WTC11 (cell line): ENCODE data around the gene TUBGCP6. TPM values are rescaled to one million over a fixed set of nuclear protein-coding genes. Genes with fewer than 3 reads are reported as not detected.
A peak's percentile ranks its signal among the peaks of the same experiment; 100 is the strongest.

Experiments used
- ATAC-seq: fragments of 200-7000 bp; cut with Tn5 transposase; 2 replicates; pipeline ENCODE4 v1.10.0; 2021; ENCODE audit warnings: mild to moderate bottlenecking, moderate library complexity
- CTCF ChIA-PET: fragments of 300-600 bp; sonication (Branson Sonifier 250); formaldehyde crosslinking; loops from one replicate; lab custom pipeline; 2021; ENCODE audit warnings: antibody characterized with exemption; lab: Charles Lee
- POLR2A ChIA-PET: fragments of 350-600 bp; sonication (Branson Sonifier 250); formaldehyde crosslinking; loops from one replicate; lab custom pipeline; 2021; ENCODE audit warnings: antibody characterized with exemption; lab: Charles Lee
- DNase-seq: peaks from one replicate; pipeline ENCODE4 v3.0.0; 2021; ENCODE audit warnings: low spot score
- H3K27ac Mint-ChIP-seq: 2 replicates; pipeline ENCODE4 v1.8.0; 2021; ENCODE audit warnings: mixed read lengths
- H3K27me3 Mint-ChIP-seq: 2 replicates; pipeline ENCODE4 v1.8.0; 2021; ENCODE audit warnings: low read depth, mild to moderate bottlenecking, moderate library complexity, mixed read lengths
- H3K36me3 Mint-ChIP-seq: 2 replicates; pipeline ENCODE4 v1.8.0; 2021; ENCODE audit warnings: mixed read lengths
- H3K4me1 Mint-ChIP-seq: 2 replicates; pipeline ENCODE4 v1.8.0; 2022; ENCODE audit warnings: mixed read lengths
- H3K4me3 Mint-ChIP-seq: 2 replicates; pipeline ENCODE4 v1.8.0; 2021; ENCODE audit warnings: mild to moderate bottlenecking, moderate library complexity, mixed read lengths
- H3K9me3 Mint-ChIP-seq: 2 replicates; pipeline ENCODE4 v1.8.0; 2021; ENCODE audit warnings: mixed read lengths
- ATF2 ChIP-seq: sonication (generic); formaldehyde crosslinking; IDR thresholded peaks from 2 replicates; pipeline ENCODE4 v1.8.1; 2022; ENCODE audit warnings: low read depth, missing genetic modification reagents, borderline replicate concordance
- CBFB ChIP-seq: sonication (generic); formaldehyde crosslinking; IDR thresholded peaks from 2 replicates; pipeline ENCODE4 v1.8.1; 2022; ENCODE audit warnings: mild to moderate bottlenecking, low read depth, missing genetic modification reagents
- CDX4 ChIP-seq: fragments of 250-450 bp; sonication (Bioruptor Pico); IDR thresholded peaks from 2 replicates; pipeline ENCODE4 v1.9.0; 2021; ENCODE audit warnings: moderate library complexity, mild to moderate bottlenecking, inconsistent platforms, borderline replicate concordance
- CREB1 ChIP-seq: sonication (generic); formaldehyde crosslinking; IDR thresholded peaks from 2 replicates; pipeline ENCODE4 v1.8.0; 2023; ENCODE audit warnings: mild to moderate bottlenecking, missing genetic modification reagents
- E2F5 ChIP-seq: sonication (generic); formaldehyde crosslinking; IDR thresholded peaks from 2 replicates; pipeline ENCODE4 v1.8.1; 2022; ENCODE audit warnings: mild to moderate bottlenecking, moderate library complexity, missing genetic modification reagents
- ERG ChIP-seq: fragments of 250-450 bp; sonication (Bioruptor Pico); IDR thresholded peaks from 2 replicates; pipeline ENCODE4 v1.8.0; 2021; ENCODE audit warnings: mild to moderate bottlenecking
- ETV6 ChIP-seq: sonication (generic); formaldehyde crosslinking; IDR thresholded peaks from 2 replicates; pipeline ENCODE4 v1.8.1; 2022; ENCODE audit warnings: mild to moderate bottlenecking, missing genetic modification reagents
- FOXJ3 ChIP-seq: sonication (generic); formaldehyde crosslinking; IDR thresholded peaks from 2 replicates; pipeline ENCODE4 v1.9.0; 2021; ENCODE audit warnings: missing genetic modification reagents, mild to moderate bottlenecking, borderline replicate concordance
- HMGA2 ChIP-seq: fragments of 250-450 bp; sonication (Bioruptor Pico); IDR thresholded peaks from 2 replicates; pipeline ENCODE4 v1.4.0; 2021; ENCODE audit warnings: mild to moderate bottlenecking, moderate library complexity
- JAZF1 ChIP-seq: fragments of 250-450 bp; sonication (Bioruptor Pico); IDR thresholded peaks from 2 replicates; pipeline ENCODE4 v1.9.0; 2021; ENCODE audit warnings: moderate library complexity, mild to moderate bottlenecking, inconsistent platforms
- MXD4 ChIP-seq: fragments of 250-450 bp; sonication (Bioruptor Pico); IDR thresholded peaks from 2 replicates; pipeline ENCODE4 v1.8.0; 2021; ENCODE audit warnings: mild to moderate bottlenecking, moderate library complexity, borderline replicate concordance
- MYBL2 ChIP-seq: sonication (generic); formaldehyde crosslinking; IDR thresholded peaks from 2 replicates; pipeline ENCODE4 v1.8.1; 2023; ENCODE audit warnings: mild to moderate bottlenecking, moderate library complexity, missing genetic modification reagents
- OVOL2 ChIP-seq: fragments of 250-450 bp; sonication (Bioruptor Pico); IDR thresholded peaks from 2 replicates; pipeline ENCODE4 v1.9.0; 2021; ENCODE audit warnings: mild to moderate bottlenecking, borderline replicate concordance
- PREB ChIP-seq: sonication (generic); formaldehyde crosslinking; IDR thresholded peaks from 2 replicates; pipeline ENCODE4 v1.8.1; 2022; ENCODE audit warnings: mild to moderate bottlenecking, missing genetic modification reagents, moderate library complexity, borderline replicate concordance
- RELA ChIP-seq: sonication (generic); formaldehyde crosslinking; IDR thresholded peaks from 2 replicates; pipeline ENCODE4 v1.8.1; 2022; ENCODE audit warnings: missing genetic modification reagents, mild to moderate bottlenecking, borderline replicate concordance
- USF2 ChIP-seq: sonication (generic); formaldehyde crosslinking; IDR thresholded peaks from 2 replicates; pipeline ENCODE4 v1.8.1; 2023; ENCODE audit warnings: mild to moderate bottlenecking, missing genetic modification reagents, moderate library complexity
- ZNF121 ChIP-seq: sonication (generic); formaldehyde crosslinking; IDR thresholded peaks from 2 replicates; pipeline ENCODE4 v1.8.0; 2023; ENCODE audit warnings: missing genetic modification reagents
- ZNF138 ChIP-seq: sonication (generic); formaldehyde crosslinking; conservative IDR thresholded peaks from 2 replicates; pipeline ENCODE4 v1.8.1; 2022; ENCODE audit warnings: mild to moderate bottlenecking, moderate library complexity, missing genetic modification reagents
- ZNF219 ChIP-seq: sonication (generic); formaldehyde crosslinking; IDR thresholded peaks from 2 replicates; pipeline ENCODE4 v1.8.0; 2023; ENCODE audit warnings: missing genetic modification reagents, mild to moderate bottlenecking, borderline replicate concordance
- ZNF396 ChIP-seq: fragments of 250-450 bp; sonication (Bioruptor Pico); IDR thresholded peaks from 2 replicates; pipeline ENCODE4 v1.8.0; 2021; ENCODE audit warnings: mild to moderate bottlenecking, moderate library complexity, borderline replicate concordance
- total RNA-seq: library from RNA; stranded (reverse); gene quantifications from 3 replicates; pipeline ENCODE4 v1.2.3, GENCODE V29; 2021

The TUBGCP6 gene
- total RNA-seq, 1 experiment from 2014 or later: 45.4 TPM

- TF ChIP-seq CDX4 (no peak), E2F5 (no peak), ERG (CRISPR knock-in tag) (no peak), ATF2 (CRISPR knock-in tag) (no peak), RELA (no peak), CREB1 (CRISPR knock-in tag) (no peak), ZNF219 (no peak), MXD4 (CRISPR knock-in tag) (no peak), CBFB (CRISPR knock-in tag) (no peak), PREB (CRISPR knock-in tag) (no peak), FOXJ3 (no peak), ETV6 (CRISPR knock-in tag) (no peak), ZNF396 (no peak)
- TF ChIP-seq, all 79 proteins: peak for 0
Observed at GRCh38 chr22:50179937-50180726, 64.7 kb downstream of the TUBGCP6 start (continued).

- Mint-ChIP-seq H3K36me3 (no peaks in the 10 kb centered on the region), H3K4me3 (no peak overlapping the region), H3K9me3 (no peaks in the 10 kb centered on the region), H3K4me1 (peaks cover 3% of the 10 kb centered on the region), H3K27ac (peak overlapping the region; percentile 34), H3K27me3 (no peaks in the 10 kb centered on the region; the same call in 1 of the 2 replicates)
- TF ChIP-seq JAZF1 (CRISPR knock-in tag) (no peak), MYBL2 (CRISPR knock-in tag) (no peak), USF2 (0 out of 2 replicates have a peak, but pooled peaks have one; percentile 22), ZNF121 (no peak), ZNF138 (CRISPR knock-in tag) (no peak), CDX4 (no peak), OVOL2 (CRISPR knock-in tag) (no peak), HMGA2 (CRISPR knock-in tag) (no peak)
- ChIA-PET CTCF (no interaction called here), POLR2A (no interaction called here)
- ATAC-seq (no peak), DNase-seq (no peak)
Observed at GRCh38 chr22:50178871-50179869, 65.7 kb downstream of the TUBGCP6 start.
